Lower lobe of right lung (tissue), 2 donors: Measurements from ENCODE around the gene TRPM6. TPM values are rescaled to one million over a fixed set of nuclear protein-coding genes. Genes with fewer than 3 reads are reported as not detected.

Source experiments
- ATAC-seq, 2 donors: fragments of 200-7000 bp; cut with Tn5 transposase; one replicate each; pipeline ENCODE4 v1.9.1; 2020 to 2022; ENCODE audit warnings: mild to moderate bottlenecking in 2 of 2, moderate library complexity in 2 of 2
- DNase-seq: peaks from one replicate; pipeline ENCODE4 v3.0.0-alpha.2; 2020
- H3K27ac ChIP-seq: fragments of 200-600 bp; one replicate; pipeline ENCODE4 v1.8.0; 2022
- H3K27me3 ChIP-seq: fragments of 200-600 bp; one replicate; pipeline ENCODE4 v1.8.0; 2022; ENCODE audit warnings: low read depth
- H3K36me3 ChIP-seq: fragments of 200-600 bp; one replicate; pipeline ENCODE4 v1.8.0; 2022; ENCODE audit warnings: mild to moderate bottlenecking
- H3K4me1 ChIP-seq: fragments of 200-600 bp; one replicate; pipeline ENCODE4 v1.8.0; 2022
- H3K4me3 ChIP-seq: fragments of 200-600 bp; one replicate; pipeline ENCODE4 v1.8.0; 2022; ENCODE audit warnings: mild to moderate bottlenecking
- H3K9me3 ChIP-seq: fragments of 200-600 bp; one replicate; pipeline ENCODE4 v1.8.0; 2022
- intact Hi-C: fragments of 100-400 bp; cut with DNase I; formaldehyde crosslinking; loops from one replicate; pipeline ENCODE4 v1.11.0; 2022
- total RNA-seq: library from RNA; stranded (reverse); fragmentation: NEBNext Ultra II Directional; extraction: Animal tissue kit (Norgen Biotek cat#: 25700); gene quantifications from one replicate; pipeline ENCODE4 v1.2.1, GENCODE V29; 2021
- TF ChIP-seq, protein P1 (sequence below): fragments of 200-600 bp; IDR thresholded peaks from one replicate; pipeline ENCODE4 v1.8.0; 2022; ENCODE audit warnings: antibody characterized with exemption, mild to moderate bottlenecking
- donor health status: DM: no; HTN: yes; CAD: no; lungs with severe emphysema.

TRPM6 gene
- total RNA-seq, 1 donor from 2014 or later: 0.44 TPM

DNA sequence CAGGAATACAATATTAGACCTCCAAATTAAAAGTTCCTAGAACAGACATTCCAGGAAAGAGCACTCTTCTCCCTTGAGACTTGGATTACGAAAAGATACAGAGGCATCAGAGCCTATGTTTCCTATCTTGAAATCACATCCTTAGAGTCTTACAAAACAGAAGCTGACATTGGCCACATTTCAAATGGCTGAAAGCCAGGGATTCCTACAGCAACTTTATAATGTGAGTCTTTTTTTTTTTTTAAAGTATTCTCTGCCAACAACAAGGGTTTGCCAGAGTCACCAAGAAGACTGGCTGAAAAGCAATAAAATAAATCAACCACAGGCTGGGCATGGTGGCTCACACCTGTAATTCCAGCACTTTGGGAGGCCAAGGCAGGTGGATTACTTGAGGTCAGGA is 63.1 kb downstream of the TRPM6 start:
- intact Hi-C loops: no loop called here
- TF ChIP-seq, protein P1, sequence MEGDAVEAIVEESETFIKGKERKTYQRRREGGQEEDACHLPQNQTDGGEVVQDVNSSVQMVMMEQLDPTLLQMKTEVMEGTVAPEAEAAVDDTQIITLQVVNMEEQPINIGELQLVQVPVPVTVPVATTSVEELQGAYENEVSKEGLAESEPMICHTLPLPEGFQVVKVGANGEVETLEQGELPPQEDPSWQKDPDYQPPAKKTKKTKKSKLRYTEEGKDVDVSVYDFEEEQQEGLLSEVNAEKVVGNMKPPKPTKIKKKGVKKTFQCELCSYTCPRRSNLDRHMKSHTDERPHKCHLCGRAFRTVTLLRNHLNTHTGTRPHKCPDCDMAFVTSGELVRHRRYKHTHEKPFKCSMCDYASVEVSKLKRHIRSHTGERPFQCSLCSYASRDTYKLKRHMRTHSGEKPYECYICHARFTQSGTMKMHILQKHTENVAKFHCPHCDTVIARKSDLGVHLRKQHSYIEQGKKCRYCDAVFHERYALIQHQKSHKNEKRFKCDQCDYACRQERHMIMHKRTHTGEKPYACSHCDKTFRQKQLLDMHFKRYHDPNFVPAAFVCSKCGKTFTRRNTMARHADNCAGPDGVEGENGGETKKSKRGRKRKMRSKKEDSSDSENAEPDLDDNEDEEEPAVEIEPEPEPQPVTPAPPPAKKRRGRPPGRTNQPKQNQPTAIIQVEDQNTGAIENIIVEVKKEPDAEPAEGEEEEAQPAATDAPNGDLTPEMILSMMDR: no peak
- Histone ChIP-seq H3K9me3 (no peaks in the 10 kb centered on the region), H3K4me1 (no peaks in the 10 kb centered on the region), H3K27ac (no peak overlapping the region), H3K4me3 (no peak overlapping the region), H3K36me3 (no peaks in the 10 kb centered on the region), H3K27me3 (no peaks in the 10 kb centered on the region)
- no peak for DNase-seq
- ATAC-seq: no peak

DNA sequence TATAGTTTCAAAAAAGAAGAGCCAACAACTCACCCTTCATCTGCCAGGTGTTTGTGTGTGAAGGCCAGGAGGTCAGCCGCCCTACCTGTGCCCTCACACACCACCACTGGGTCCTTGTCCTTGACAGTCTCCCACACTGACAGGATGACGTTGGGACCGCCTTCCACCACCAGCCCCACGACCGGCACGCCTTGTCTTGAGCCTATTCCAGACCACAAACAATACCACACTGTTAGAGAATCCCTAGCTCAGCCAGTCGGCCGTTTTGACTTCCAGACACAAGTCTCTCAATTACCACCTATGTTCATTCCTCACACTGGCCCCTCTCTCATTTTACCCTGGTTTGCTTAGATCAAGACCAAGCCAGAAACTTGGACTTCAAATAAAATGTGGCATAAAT is 66.1 kb downstream of the TRPM6 start:
- H3K9me3 ChIP-seq: no peaks in the 10 kb centered on the region
- H3K27ac ChIP-seq: no peak overlapping the region
- no peak overlapping the region for H3K4me3 ChIP-seq
- TF ChIP-seq, protein P1: no peak
- no peak for DNase-seq
- no peaks in the 10 kb centered on the region for H3K4me1 ChIP-seq
- intact Hi-C loops: no loop called here
- H3K27me3 ChIP-seq: no peaks in the 10 kb centered on the region
- H3K36me3 ChIP-seq: no peaks in the 10 kb centered on the region
- no peak for ATAC-seq

DNA sequence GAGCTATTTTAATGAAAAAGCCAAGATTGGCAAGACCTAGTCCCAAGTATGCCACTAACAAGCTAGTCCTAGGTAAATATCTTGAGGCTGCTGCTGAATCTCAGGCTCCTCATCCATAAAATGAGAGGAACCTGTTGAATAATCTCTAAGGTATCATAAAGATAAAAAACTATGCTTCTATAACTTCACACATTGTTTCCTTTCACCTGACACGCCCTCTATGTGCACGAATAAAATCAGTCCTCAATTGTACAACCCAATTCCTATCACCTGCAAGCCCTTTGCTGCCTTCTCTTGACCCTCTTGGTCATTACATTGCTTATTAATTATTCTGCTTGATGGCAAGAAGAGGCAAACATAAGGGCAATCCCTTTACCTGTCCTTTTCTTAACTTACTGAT is 69.9 kb downstream of the TRPM6 start:
- DNase-seq (no peak), ATAC-seq (no peak)
- intact Hi-C loops: no loop called here
- no peaks in the 10 kb centered on the region for H3K4me1 ChIP-seq
- no peak overlapping the region for H3K27ac ChIP-seq
- TF ChIP-seq, protein P1: no peak
- no peaks in the 10 kb centered on the region for H3K36me3 ChIP-seq
- H3K27me3 ChIP-seq: no peaks in the 10 kb centered on the region
- no peaks in the 10 kb centered on the region for H3K9me3 ChIP-seq
- no peak overlapping the region for H3K4me3 ChIP-seq

DNA sequence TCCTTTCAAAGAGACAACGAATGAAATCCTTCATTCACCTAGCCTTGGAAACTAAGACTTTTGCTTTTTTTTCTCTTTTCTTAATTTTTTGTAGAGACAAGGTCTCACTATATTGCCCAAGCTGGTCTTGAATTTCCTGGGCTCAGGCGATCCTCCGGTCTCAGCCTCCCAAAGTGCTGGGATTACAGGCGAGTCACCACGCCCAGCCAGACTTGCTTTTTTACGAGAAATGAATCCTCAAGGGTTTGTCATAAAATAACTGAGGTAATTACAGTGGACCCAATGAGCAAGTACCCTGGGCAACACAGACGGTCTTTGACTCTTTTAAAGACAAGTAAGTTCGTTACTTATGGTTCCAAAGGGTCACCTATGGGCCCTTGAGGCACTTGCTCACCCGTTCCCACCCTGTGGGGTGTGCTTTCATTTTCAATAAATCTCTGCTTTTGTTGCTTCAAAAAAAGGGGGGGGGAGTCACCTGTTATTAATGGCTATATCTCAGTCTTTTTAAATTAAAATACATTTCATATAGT is 70.4 kb downstream of the TRPM6 start:
- no peak overlapping the region for H3K4me3 ChIP-seq
- H3K9me3 ChIP-seq: no peaks in the 10 kb centered on the region
- intact Hi-C loops: no loop called here
- TF ChIP-seq, protein P1: no peak
- no peaks in the 10 kb centered on the region for H3K27me3 ChIP-seq
- H3K4me1 ChIP-seq: no peaks in the 10 kb centered on the region
- ATAC-seq (no peak), DNase-seq (no peak)
- H3K27ac ChIP-seq: no peak overlapping the region
- no peaks in the 10 kb centered on the region for H3K36me3 ChIP-seq

DNA sequence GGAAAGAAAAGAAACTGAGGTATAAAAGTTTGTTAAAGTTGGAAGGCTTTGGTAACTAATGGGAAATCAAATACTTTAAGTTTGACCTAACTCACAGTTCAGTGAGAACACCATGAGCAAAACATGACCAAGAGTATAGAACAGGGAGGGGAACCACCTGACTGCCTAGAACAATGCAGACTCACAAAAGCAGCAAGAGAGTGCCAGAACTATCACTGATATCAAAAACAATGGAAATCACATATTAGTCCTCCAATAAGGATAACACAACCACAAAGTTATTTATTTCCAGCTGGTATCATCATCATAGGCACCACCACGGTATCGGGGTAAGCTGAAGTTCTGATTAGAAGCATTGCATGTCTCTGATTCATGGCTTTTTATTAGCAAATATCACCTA is 77.5 kb downstream of the TRPM6 start:
- no peaks in the 10 kb centered on the region for H3K4me1 ChIP-seq
- intact Hi-C loops: no loop called here
- H3K27ac ChIP-seq: no peak overlapping the region
- ATAC-seq (no peak), DNase-seq (no peak)
- H3K27me3 ChIP-seq: no peaks in the 10 kb centered on the region
- no peak overlapping the region for H3K4me3 ChIP-seq
- H3K36me3 ChIP-seq: no peaks in the 10 kb centered on the region
- H3K9me3 ChIP-seq: no peaks in the 10 kb centered on the region
- TF ChIP-seq, protein P1: no peak

DNA sequence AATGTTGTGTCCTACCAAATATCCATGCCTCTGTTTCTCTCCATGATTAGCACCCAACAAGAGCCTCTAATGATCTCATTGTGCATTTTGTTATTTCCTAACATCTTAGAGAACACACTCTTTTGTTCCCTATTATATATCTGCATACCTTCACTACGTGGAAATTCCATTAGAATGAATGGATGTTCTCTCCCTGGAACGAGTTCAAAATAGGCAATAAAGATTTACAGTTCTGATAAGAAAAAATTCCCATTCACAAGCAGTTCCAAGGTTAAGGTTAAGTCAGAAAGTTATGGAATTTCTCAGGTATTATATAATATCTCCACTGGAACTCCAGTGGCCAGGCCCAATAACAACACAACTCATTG is 83.7 kb downstream of the TRPM6 start:
- ATAC-seq (no peak), DNase-seq (no peak)
- Histone ChIP-seq H3K36me3 (no peaks in the 10 kb centered on the region), H3K9me3 (no peaks in the 10 kb centered on the region), H3K4me1 (no peaks in the 10 kb centered on the region), H3K27ac (no peak overlapping the region), H3K4me3 (no peak overlapping the region), H3K27me3 (no peaks in the 10 kb centered on the region)
- TF ChIP-seq, protein P1: no peak
- intact Hi-C loops: no loop called here
